Measurements from ENCODE around the gene WWC2.

WWC2 gene

GRCh38 chr4:183080372-183081115 lies 18.5 kb upstream of the WWC2 start:
- Histone ChIP-seq H3K9me3 (ENCODE audit: insufficient read depth, low read depth, low read length) (no peaks in the 10 kb centered on the region), H3K27me3 (ENCODE audit: insufficient read depth, low read length, poor library complexity, severe bottlenecking) (no peaks in the 10 kb centered on the region)
- TF ChIP-seq, protein P1, sequence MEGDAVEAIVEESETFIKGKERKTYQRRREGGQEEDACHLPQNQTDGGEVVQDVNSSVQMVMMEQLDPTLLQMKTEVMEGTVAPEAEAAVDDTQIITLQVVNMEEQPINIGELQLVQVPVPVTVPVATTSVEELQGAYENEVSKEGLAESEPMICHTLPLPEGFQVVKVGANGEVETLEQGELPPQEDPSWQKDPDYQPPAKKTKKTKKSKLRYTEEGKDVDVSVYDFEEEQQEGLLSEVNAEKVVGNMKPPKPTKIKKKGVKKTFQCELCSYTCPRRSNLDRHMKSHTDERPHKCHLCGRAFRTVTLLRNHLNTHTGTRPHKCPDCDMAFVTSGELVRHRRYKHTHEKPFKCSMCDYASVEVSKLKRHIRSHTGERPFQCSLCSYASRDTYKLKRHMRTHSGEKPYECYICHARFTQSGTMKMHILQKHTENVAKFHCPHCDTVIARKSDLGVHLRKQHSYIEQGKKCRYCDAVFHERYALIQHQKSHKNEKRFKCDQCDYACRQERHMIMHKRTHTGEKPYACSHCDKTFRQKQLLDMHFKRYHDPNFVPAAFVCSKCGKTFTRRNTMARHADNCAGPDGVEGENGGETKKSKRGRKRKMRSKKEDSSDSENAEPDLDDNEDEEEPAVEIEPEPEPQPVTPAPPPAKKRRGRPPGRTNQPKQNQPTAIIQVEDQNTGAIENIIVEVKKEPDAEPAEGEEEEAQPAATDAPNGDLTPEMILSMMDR (conservative IDR thresholded peaks at IDR 0.05; ENCODE audit: low read length): no peak
- no peak for TF ChIP-seq EZH2phosphoT487 (IDR thresholded peaks at IDR 0.05; ENCODE audit: borderline replicate concordance)

DNA sequence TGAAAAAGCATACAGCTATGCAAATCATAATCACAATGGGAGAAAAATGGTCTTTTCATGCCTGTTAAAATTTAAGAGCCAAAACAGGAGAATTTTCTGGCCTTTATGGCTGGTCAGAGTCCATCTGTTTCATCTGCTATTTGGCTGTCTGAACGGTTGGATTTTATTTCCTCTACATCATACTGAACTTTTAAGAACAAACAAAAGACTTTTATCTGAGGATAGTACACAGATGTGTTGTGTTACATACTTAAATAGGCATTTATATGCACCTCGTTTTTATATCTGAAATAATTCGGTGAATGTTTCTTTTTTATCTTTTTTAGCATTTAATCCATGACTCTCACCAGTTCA lies 18.0 kb upstream of the WWC2 start:
- no peak overlapping the region for H3K9ac ChIP-seq (ENCODE audit: low read depth, low read length, poor library complexity, severe bottlenecking)

More at GRCh38 chr4:183080372-183081115, 18.5 kb upstream of the WWC2 start:
- Histone ChIP-seq H3K36me3 (ENCODE audit: insufficient read depth, low read length) (no peaks in the 10 kb centered on the region), H3K79me2 (ENCODE audit: insufficient read depth, low read length) (no peaks in the 10 kb centered on the region), H2AFZ (ENCODE audit: low read length) (no peak overlapping the region), H4K20me1 (ENCODE audit: insufficient read depth, low read length, poor library complexity, severe bottlenecking) (no peaks in the 10 kb centered on the region), H3K4me2 (ENCODE audit: low read depth, low read length, poor library complexity, severe bottlenecking) (no peak overlapping the region), H3K4me3 (ENCODE audit: low read length, poor library complexity, severe bottlenecking) (no peak overlapping the region), H3K4me1 (ENCODE audit: insufficient read depth, low read length, poor library complexity, severe bottlenecking) (no peaks in the 10 kb centered on the region), H3F3A (ENCODE audit: low read depth) (no peaks in the 10 kb centered on the region), H3K9ac (ENCODE audit: low read depth, low read length, poor library complexity, severe bottlenecking) (no peak overlapping the region), H3K9me2 (replicated peaks; ENCODE audit: low read depth, low read length) (no peaks in the 10 kb centered on the region)

DNA sequence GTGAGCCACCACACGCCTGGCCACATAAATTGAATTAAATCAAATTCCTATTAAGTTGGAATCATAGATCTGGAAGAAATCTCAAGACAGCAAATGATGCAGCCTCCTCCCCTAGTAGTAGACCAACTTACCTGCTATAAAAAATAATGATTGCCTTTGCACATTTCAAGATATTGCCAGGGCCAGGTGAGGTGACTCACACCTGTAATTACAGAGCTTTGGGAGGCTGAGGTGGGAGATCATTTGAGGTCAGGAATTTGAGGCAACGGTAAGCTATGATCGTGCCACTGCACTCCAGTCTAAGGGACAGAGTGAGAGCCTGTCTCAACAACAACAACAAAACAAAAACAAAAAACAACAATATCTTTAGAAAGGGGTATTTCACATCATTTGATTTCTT lies 17.0 kb upstream of the WWC2 start:
- Histone ChIP-seq H3K9me3 (ENCODE audit: insufficient read depth, low read depth, low read length) (no peaks in the 10 kb centered on the region), H3K9ac (ENCODE audit: low read depth, low read length, poor library complexity, severe bottlenecking) (no peak overlapping the region), H4K20me1 (ENCODE audit: insufficient read depth, low read length, poor library complexity, severe bottlenecking) (no peaks in the 10 kb centered on the region), H3F3A (ENCODE audit: low read depth) (no peaks in the 10 kb centered on the region), H3K36me3 (ENCODE audit: insufficient read depth, low read length) (no peaks in the 10 kb centered on the region), H3K27me3 (ENCODE audit: insufficient read depth, low read length, poor library complexity, severe bottlenecking) (no peaks in the 10 kb centered on the region), H3K4me2 (ENCODE audit: low read depth, low read length, poor library complexity, severe bottlenecking) (no peak overlapping the region), H3K9me2 (replicated peaks; ENCODE audit: low read depth, low read length) (no peaks in the 10 kb centered on the region), H2AFZ (ENCODE audit: low read length) (no peak overlapping the region), H3K79me2 (ENCODE audit: insufficient read depth, low read length) (no peaks in the 10 kb centered on the region), H3K4me3 (ENCODE audit: low read length, poor library complexity, severe bottlenecking) (no peak overlapping the region), H3K4me1 (ENCODE audit: insufficient read depth, low read length, poor library complexity, severe bottlenecking) (no peaks in the 10 kb centered on the region)
- no peak for TF ChIP-seq EZH2phosphoT487 (IDR thresholded peaks at IDR 0.05; ENCODE audit: borderline replicate concordance)

More for the DNA sequence above, 18.0 kb upstream of the WWC2 start:
- Histone ChIP-seq H3F3A (ENCODE audit: low read depth) (no peaks in the 10 kb centered on the region), H3K4me1 (ENCODE audit: insufficient read depth, low read length, poor library complexity, severe bottlenecking) (no peaks in the 10 kb centered on the region), H3K79me2 (ENCODE audit: insufficient read depth, low read length) (no peaks in the 10 kb centered on the region), H3K36me3 (ENCODE audit: insufficient read depth, low read length) (no peaks in the 10 kb centered on the region), H3K27me3 (ENCODE audit: insufficient read depth, low read length, poor library complexity, severe bottlenecking) (no peaks in the 10 kb centered on the region), H3K4me3 (ENCODE audit: low read length, poor library complexity, severe bottlenecking) (no peak overlapping the region), H3K9me3 (ENCODE audit: insufficient read depth, low read depth, low read length) (no peaks in the 10 kb centered on the region), H2AFZ (ENCODE audit: low read length) (no peak overlapping the region), H4K20me1 (ENCODE audit: insufficient read depth, low read length, poor library complexity, severe bottlenecking) (no peaks in the 10 kb centered on the region), H3K9me2 (replicated peaks; ENCODE audit: low read depth, low read length) (no peaks in the 10 kb centered on the region), H3K4me2 (ENCODE audit: low read depth, low read length, poor library complexity, severe bottlenecking) (no peak overlapping the region)
- TF ChIP-seq, protein P1 (conservative IDR thresholded peaks at IDR 0.05; ENCODE audit: low read length): no peak
- no peak for TF ChIP-seq EZH2phosphoT487 (IDR thresholded peaks at IDR 0.05; ENCODE audit: borderline replicate concordance)

All from Loucy (cell line).